K562 (cell line): ENCODE measurements around the gene ITPR1. TPM values are rescaled to one million over a fixed set of nuclear protein-coding genes. Genes with fewer than 3 reads are reported as not detected.
A peak's percentile ranks its signal among the peaks of the same experiment; 100 is the strongest.

Experiments used
- ATF7 ChIP-seq: fragments of 450-650 bp; IDR thresholded peaks from 2 replicates; pipeline ENCODE4 v1.7.1; 2014; ENCODE audit warnings: mild to moderate bottlenecking, moderate library complexity
- CEBPG ChIP-seq, 3 experiments: fragments of 200-800 bp in 1 of 3; sonication (Bioruptor generic) in 1 of 3; sonication (generic) in 1 of 3; formaldehyde crosslinking in 1 of 3; IDR thresholded peaks in 2 of 3; conservative IDR thresholded peaks in 1 of 3; 2 replicates each; pipeline versions ENCODE4 v1.6.1 to v1.8.0; 2016 to 2022; ENCODE audit warnings: missing compliant biosample characterization in 2 of 3, missing genetic modification characterization in 2 of 3, mild to moderate bottlenecking in 1 of 3, missing genetic modification reagents in 1 of 3
- FUS ChIP-seq: fragments of 200-400 bp; formaldehyde crosslinking; optimal IDR thresholded peaks from 2 replicates; pipeline ENCODE3; 2017; ENCODE audit warnings: low read depth, low read length
- HSF4 ChIP-seq: fragments of 250-450 bp; sonication (Bioruptor Pico); IDR thresholded peaks from 2 replicates; pipeline ENCODE4 v2.1.2; 2022; ENCODE audit warnings: mild to moderate bottlenecking, moderate library complexity, borderline replicate concordance
- JUND ChIP-seq, 2 experiments: IDR thresholded peaks; 2 replicates in 1 of 2; 3 replicates in 1 of 2; pipeline ENCODE4 v1.6.1; 2011; ENCODE audit warnings: borderline replicate concordance in 2 of 2, low read depth in 2 of 2, low read length in 2 of 2, improper control_type of control experiment in 1 of 2, missing biosample characterization in 1 of 2, missing genetic modification characterization in 1 of 2, missing genetic modification reagents in 1 of 2
- NBN ChIP-seq: fragments of 450-650 bp; IDR thresholded peaks from 2 replicates; pipeline ENCODE4 v1.6.1; 2016; ENCODE audit warnings: low read depth, mild to moderate bottlenecking
- OTX1 ChIP-seq: fragments of 450-650 bp; formaldehyde crosslinking; IDR thresholded peaks from 2 replicates; pipeline ENCODE4 v1.4.0; 2022; ENCODE audit warnings: mild to moderate bottlenecking
- RAD21 ChIP-seq, 2 experiments: fragments of 250-450 bp in 1 of 2; fragments of 450-650 bp in 1 of 2; sonication (Bioruptor Pico) in 1 of 2; formaldehyde crosslinking in 1 of 2; IDR thresholded peaks in 1 of 2; conservative IDR thresholded peaks in 1 of 2; 2 replicates each; pipeline versions ENCODE4 v1.4.0 to v1.8.0; 2020 to 2022; ENCODE audit warnings: mild to moderate bottlenecking in 2 of 2, moderate library complexity in 1 of 2
- U2AF2 ChIP-seq: fragments of 200-400 bp; formaldehyde crosslinking; optimal IDR thresholded peaks from 2 replicates; pipeline ENCODE3; 2017; ENCODE audit warnings: low read depth, mild to moderate bottlenecking, low read length
- ZBED1 ChIP-seq: IDR thresholded peaks from 2 replicates; pipeline ENCODE4 v1.6.1; 2014
- ZNF444 ChIP-seq: fragments of 250-450 bp; sonication (Bioruptor Pico); IDR thresholded peaks from 2 replicates; pipeline ENCODE4 v1.4.0; 2020; ENCODE audit warnings: mild to moderate bottlenecking, moderate library complexity
- ZNF583 ChIP-seq: fragments of 250-450 bp; sonication (Bioruptor Pico); IDR thresholded peaks from 2 replicates; pipeline ENCODE4 v1.4.0; 2020
- polyA plus RNA-seq, 8 experiments: library from polyadenylated mRNA; depleted of rRNA in 4 of 8; stranded (reverse) in 5 of 8; unstranded in 3 of 8; fragments of >200 nt; fragmentation: Nextera tagmentation in 2 of 8; fragmentation: Illumina TruSeq in 1 of 8; extraction: Ambion mirVana in 2 of 8; extraction: Trizol in 1 of 8; gene quantifications; 2 replicates each; pipeline versions ENCODE4 v1.2.1 to v1.2.3, GENCODE V29; 2011 to 2014; ENCODE audit warnings: inconsistent platforms in 1 of 8, missing spikeins in 1 of 8
- total RNA-seq, 7 experiments: library from RNA; depleted of rRNA in 6 of 7; stranded (reverse); fragments of >200 nt in 6 of 7; fragmentation: Illumina TruSeq in 2 of 7; extraction: Trizol in 2 of 7; gene quantifications; 2 replicates each; pipeline versions ENCODE4 v1.2.1 to v1.2.3, GENCODE V29; 2011 to 2021; ENCODE audit warnings: low replicate concordance in 1 of 7
- TF ChIP-seq, protein P1 (sequence below): fragments of 450-650 bp; formaldehyde crosslinking; IDR thresholded peaks from 2 replicates; pipeline ENCODE4 v1.4.0; 2022; ENCODE audit warnings: missing genetic modification characterization
- TF ChIP-seq, protein P2 (sequence below): fragments of 250-450 bp; sonication (Bioruptor Pico); IDR thresholded peaks from 2 replicates; pipeline ENCODE4 v1.6.1; 2021; ENCODE audit warnings: mild to moderate bottlenecking
- TF ChIP-seq, protein P3 (sequence below): fragments of 450-650 bp; formaldehyde crosslinking; IDR thresholded peaks from 2 replicates; pipeline ENCODE4 v1.4.0; 2022; ENCODE audit warnings: mild to moderate bottlenecking, moderate library complexity
- TF ChIP-seq, protein P4 (sequence below): fragments of 250-450 bp; sonication (Bioruptor Pico); IDR thresholded peaks from 2 replicates; pipeline ENCODE4 v1.4.0; 2020; ENCODE audit warnings: borderline replicate concordance
- TF ChIP-seq, protein P5 (sequence below): fragments of 450-650 bp; IDR thresholded peaks from 2 replicates; pipeline ENCODE4 v1.6.1; 2017; ENCODE audit warnings: antibody characterized with exemption, mild to moderate bottlenecking

ITPR1 gene
- total and polyA plus RNA-seq, 9 of the 15 experiments (the other 6 are each of a cell fraction or from before 2014, with no cell fraction given): 22.4 to 40.0 (median 27.4) TPM

DNA sequence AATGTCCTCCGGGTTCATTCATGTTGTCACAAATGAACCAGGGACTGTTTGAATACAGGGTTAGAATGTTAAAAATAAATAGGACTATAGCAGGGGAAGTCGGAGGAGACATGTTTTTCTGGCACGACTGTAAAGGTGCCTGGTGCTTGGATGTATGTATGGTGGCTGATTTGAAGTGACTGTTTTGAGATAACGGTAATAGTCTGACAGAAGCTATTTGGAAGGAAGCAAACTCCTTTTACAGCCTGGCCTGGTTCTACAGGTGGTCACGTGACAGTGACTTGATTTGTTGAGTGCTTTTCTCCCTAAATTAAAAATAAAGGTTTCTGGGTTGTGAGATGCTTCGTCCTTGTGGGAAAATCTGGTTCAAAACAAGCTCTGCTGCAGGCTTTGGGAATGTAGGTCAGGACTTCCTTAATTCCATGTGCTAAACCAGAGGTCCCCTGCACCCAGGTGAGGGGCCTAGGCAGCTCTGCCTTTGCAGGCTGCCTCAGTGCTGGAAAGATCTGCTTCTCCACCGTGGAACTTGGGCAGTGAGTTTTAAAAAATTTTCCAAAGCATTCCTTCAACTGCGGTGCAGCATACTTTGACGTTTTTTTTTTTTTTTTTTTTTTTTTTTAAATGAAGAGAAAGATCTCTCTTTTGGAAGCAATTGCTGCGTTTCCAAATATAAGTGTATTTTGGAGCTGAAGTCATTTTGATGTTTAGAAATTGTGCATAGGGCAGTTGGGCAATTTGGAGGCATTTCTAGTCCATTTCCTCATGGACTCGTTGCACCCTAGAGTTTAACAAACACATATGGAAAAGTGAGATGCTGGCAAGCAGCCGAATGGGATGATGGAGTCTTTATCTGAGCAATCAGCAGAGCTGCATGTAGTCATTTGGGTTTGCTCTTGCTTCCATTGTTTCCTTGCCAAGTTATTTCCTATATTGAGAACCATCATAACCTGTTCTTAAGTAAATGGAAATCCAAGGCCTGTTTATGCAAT is 30.9 kb downstream of the ITPR1 start (continued):
- TF ChIP-seq HSF4 (CRISPR knock-in tag) (no peak), ZNF444 (CRISPR knock-in tag) (no peak), RAD21 (CRISPR knock-in tag; conservative IDR thresholded peaks at IDR 0.05 in 1 of 2, IDR thresholded peaks at IDR 0.05 in 1 of 2) (no peak), ZNF583 (CRISPR knock-in tag) (no peak), NBN (no peak), U2AF2 (no peak), CEBPG (CRISPR knock-in tag; IDR thresholded peaks at IDR 0.05) (no peak), CEBPG (tag; conservative IDR thresholded peaks at IDR 0.05 in 1 of 2, IDR thresholded peaks at IDR 0.05 in 1 of 2) (0 out of 4 replicates have a peak, but pooled peaks of 1 of the 2 experiments have one; percentile 8), ZBED1 (no peak), ATF7 (no peak), JUND (IDR thresholded peaks at IDR 0.05; ENCODE audit: borderline replicate concordance, low read depth, low read length) (no peak), JUND (tag; IDR thresholded peaks at IDR 0.05; ENCODE audit: borderline replicate concordance, low read depth, low read length) (no peak; the same call in 1 of the 3 replicates), OTX1 (CRISPR knock-in tag) (no peak), FUS (no peak)
- TF ChIP-seq, protein P1, sequence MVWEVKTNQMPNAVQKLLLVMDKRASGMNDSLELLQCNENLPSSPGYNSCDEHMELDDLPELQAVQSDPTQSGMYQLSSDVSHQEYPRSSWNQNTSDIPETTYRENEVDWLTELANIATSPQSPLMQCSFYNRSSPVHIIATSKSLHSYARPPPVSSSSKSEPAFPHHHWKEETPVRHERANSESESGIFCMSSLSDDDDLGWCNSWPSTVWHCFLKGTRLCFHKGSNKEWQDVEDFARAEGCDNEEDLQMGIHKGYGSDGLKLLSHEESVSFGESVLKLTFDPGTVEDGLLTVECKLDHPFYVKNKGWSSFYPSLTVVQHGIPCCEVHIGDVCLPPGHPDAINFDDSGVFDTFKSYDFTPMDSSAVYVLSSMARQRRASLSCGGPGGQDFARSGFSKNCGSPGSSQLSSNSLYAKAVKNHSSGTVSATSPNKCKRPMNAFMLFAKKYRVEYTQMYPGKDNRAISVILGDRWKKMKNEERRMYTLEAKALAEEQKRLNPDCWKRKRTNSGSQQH (CRISPR knock-in tag): no peak
- TF ChIP-seq, protein P2, sequence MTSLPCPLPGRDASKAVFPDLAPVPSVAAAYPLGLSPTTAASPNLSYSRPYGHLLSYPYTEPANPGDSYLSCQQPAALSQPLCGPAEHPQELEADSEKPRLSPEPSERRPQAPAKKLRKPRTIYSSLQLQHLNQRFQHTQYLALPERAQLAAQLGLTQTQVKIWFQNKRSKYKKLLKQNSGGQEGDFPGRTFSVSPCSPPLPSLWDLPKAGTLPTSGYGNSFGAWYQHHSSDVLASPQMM: no peak
- TF ChIP-seq, protein P3, sequence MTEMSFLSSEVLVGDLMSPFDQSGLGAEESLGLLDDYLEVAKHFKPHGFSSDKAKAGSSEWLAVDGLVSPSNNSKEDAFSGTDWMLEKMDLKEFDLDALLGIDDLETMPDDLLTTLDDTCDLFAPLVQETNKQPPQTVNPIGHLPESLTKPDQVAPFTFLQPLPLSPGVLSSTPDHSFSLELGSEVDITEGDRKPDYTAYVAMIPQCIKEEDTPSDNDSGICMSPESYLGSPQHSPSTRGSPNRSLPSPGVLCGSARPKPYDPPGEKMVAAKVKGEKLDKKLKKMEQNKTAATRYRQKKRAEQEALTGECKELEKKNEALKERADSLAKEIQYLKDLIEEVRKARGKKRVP: no peak
- TF ChIP-seq, protein P4, sequence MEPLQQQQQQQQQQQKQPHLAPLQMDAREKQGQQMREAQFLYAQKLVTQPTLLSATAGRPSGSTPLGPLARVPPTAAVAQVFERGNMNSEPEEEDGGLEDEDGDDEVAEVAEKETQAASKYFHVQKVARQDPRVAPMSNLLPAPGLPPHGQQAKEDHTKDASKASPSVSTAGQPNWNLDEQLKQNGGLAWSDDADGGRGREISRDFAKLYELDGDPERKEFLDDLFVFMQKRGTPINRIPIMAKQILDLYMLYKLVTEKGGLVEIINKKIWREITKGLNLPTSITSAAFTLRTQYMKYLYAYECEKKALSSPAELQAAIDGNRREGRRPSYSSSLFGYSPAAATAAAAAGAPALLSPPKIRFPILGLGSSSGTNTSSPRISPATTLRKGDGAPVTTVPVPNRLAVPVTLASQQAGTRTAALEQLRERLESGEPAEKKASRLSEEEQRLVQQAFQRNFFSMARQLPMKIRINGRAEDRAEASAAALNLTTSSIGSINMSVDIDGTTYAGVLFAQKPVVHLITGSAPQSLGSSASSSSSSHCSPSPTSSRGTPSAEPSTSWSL (CRISPR knock-in tag): no peak
- TF ChIP-seq, protein P5, sequence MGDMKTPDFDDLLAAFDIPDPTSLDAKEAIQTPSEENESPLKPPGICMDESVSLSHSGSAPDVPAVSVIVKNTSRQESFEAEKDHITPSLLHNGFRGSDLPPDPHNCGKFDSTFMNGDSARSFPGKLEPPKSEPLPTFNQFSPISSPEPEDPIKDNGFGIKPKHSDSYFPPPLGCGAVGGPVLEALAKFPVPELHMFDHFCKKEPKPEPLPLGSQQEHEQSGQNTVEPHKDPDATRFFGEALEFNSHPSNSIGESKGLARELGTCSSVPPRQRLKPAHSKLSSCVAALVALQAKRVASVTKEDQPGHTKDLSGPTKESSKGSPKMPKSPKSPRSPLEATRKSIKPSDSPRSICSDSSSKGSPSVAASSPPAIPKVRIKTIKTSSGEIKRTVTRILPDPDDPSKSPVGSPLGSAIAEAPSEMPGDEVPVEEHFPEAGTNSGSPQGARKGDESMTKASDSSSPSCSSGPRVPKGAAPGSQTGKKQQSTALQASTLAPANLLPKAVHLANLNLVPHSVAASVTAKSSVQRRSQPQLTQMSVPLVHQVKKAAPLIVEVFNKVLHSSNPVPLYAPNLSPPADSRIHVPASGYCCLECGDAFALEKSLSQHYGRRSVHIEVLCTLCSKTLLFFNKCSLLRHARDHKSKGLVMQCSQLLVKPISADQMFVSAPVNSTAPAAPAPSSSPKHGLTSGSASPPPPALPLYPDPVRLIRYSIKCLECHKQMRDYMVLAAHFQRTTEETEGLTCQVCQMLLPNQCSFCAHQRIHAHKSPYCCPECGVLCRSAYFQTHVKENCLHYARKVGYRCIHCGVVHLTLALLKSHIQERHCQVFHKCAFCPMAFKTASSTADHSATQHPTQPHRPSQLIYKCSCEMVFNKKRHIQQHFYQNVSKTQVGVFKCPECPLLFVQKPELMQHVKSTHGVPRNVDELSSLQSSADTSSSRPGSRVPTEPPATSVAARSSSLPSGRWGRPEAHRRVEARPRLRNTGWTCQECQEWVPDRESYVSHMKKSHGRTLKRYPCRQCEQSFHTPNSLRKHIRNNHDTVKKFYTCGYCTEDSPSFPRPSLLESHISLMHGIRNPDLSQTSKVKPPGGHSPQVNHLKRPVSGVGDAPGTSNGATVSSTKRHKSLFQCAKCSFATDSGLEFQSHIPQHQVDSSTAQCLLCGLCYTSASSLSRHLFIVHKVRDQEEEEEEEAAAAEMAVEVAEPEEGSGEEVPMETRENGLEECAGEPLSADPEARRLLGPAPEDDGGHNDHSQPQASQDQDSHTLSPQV: no peak
